ENCODE results near the gene FRMD3.
A peak's percentile ranks its signal among the peaks of the same experiment; 100 is the strongest.
"Not testable (repeated sequence)": the region's sequence is repeated elsewhere in the genome, so short reads cannot be mapped to it uniquely, and the experiment has no call there.

Gene FRMD3

DNA sequence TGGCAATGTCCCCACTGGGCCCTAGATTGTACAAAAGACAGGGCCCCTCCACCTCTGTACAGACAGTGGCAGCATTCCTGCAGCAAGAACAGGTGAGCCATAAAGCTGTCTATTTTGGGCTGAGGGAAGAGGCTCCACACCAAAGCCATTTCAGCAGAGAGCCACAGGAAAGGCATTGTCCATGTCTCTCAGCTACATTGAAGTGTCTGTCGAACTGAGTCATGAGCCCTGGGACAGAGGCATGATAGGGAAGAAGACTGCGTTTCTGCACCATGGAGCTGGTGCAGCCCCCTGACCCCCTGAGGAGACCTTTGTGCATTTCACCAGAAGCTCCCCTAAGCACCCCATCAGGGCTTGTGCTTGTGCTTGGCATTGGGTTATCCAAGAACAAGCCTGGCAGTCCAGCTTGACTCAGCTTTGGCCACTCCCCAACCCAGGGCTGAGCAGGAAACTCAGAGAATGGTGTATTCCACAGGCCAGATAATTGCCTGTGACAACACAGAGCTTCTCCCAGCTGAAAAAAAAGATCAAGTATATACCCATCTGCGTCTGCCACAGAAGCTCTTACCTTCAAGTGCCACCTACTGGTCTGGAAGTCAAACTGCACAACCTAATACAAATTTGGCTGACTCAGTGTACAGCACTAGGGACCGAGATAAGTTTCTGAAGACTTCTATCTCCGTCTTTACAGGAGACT is 5.9 kb upstream of the FRMD3 start:
- H3K9me3 ChIP-seq (ENCODE audit: low read length): peaks cover 2% of the 10 kb centered on the region
- H3K27me3 ChIP-seq (ENCODE audit: insufficient read depth, low read length): no peaks in the 10 kb centered on the region
- no peaks in the 10 kb centered on the region for H3K4me1 ChIP-seq (ENCODE audit: insufficient read depth, low read length)
- no peaks in the 10 kb centered on the region for H3K36me3 ChIP-seq (ENCODE audit: insufficient read depth, low read length)
- no peak overlapping the region for H2AFZ ChIP-seq (ENCODE audit: low read depth, low read length)
- no peak overlapping the region for H3K4me3 ChIP-seq (ENCODE audit: low read length)

GRCh38 chr9:83538890-83539238 is 663 bp upstream of the FRMD3 start:
- no peaks in the 10 kb centered on the region for H3K9me3 ChIP-seq (ENCODE audit: low read length)
- H3K36me3 ChIP-seq (ENCODE audit: insufficient read depth, low read length): no peaks in the 10 kb centered on the region
- H3K4me1 ChIP-seq (ENCODE audit: insufficient read depth, low read length): peaks cover 3% of the 10 kb centered on the region
- peak overlapping the region; percentile 91 for H2AFZ ChIP-seq (ENCODE audit: low read depth, low read length)
- H3K4me3 ChIP-seq (ENCODE audit: low read length): peak overlapping the region; percentile 77
- no peaks in the 10 kb centered on the region for H3K27me3 ChIP-seq (ENCODE audit: insufficient read depth, low read length)

DNA sequence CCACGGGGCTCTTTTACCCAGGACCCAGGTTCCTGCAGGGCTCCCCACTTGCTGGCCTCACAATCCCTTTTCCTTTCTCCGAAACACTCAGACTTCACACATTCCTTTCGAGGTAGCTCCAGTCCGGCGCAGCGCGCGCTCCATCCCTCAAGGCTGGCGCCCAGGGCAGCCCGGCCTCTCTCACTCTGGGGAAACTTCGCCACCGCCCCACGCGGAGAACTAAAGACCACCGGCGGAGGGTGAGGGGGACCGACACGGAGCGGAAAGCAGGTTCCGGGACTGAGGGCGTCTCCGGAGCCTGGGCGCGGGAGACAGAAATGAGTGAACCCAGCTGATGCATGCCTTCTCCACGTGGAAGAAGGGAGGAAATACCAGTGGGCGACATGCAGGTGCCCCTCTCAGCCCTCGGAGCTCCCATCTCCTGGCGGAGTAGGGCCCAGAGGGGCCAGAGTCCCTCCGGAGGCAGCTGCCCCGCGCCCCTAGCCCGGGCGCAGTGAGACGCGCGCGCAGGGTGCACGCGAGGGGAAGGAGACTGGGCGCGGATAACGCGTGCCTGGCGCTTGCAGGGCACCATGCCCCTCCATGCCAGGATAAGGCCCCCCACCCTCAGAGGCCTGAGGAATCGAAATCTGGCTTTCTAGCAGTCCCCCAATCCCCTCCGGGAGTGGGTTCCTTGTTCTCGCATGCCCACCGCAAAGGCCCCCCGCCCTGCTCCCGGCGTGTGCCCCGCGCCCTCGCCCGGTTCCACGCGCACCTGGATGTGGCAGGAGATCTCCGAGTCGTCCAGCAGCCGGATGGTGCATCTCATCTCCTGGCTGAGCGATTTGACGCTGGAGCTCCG is 650 bp downstream of the FRMD3 start:
- H3K27me3 ChIP-seq (ENCODE audit: insufficient read depth, low read length): no peaks in the 10 kb centered on the region
- no peaks in the 10 kb centered on the region for H3K9me3 ChIP-seq (ENCODE audit: low read length)
- peaks cover 3% of the 10 kb centered on the region for H3K4me1 ChIP-seq (ENCODE audit: insufficient read depth, low read length)
- H2AFZ ChIP-seq (ENCODE audit: low read depth, low read length): peak overlapping the region; percentile 91
- no peaks in the 10 kb centered on the region for H3K36me3 ChIP-seq (ENCODE audit: insufficient read depth, low read length)
- peak overlapping the region; percentile 77 for H3K4me3 ChIP-seq (ENCODE audit: low read length)

DNA sequence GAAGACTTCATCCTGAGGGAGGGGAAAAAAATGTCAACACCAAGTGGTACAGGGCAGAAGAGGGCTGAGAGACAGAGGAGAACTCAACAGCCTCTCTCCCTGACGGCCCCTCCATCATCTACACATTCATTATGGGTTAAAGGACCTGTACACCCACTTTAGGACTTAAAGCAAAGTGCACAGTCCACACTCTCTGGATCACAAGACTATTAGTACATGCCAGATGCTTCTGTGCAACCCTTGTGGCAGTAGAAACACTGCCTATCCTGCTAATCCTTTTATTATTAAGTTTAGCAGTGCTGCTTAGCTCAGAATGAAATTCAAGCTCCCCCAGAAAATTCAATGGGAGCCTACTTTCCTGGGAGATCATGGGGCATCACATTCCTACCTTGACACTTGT is 1.9 kb downstream of the FRMD3 start:
- H3K4me3 ChIP-seq (ENCODE audit: low read length): no peak overlapping the region
- H3K36me3 ChIP-seq (ENCODE audit: insufficient read depth, low read length): no peaks in the 10 kb centered on the region
- H3K4me1 ChIP-seq (ENCODE audit: insufficient read depth, low read length): peaks cover 3% of the 10 kb centered on the region
- H3K27me3 ChIP-seq (ENCODE audit: insufficient read depth, low read length): no peaks in the 10 kb centered on the region
- H3K9me3 ChIP-seq (ENCODE audit: low read length): no peaks in the 10 kb centered on the region
- no peak overlapping the region for H2AFZ ChIP-seq (ENCODE audit: low read depth, low read length)

DNA sequence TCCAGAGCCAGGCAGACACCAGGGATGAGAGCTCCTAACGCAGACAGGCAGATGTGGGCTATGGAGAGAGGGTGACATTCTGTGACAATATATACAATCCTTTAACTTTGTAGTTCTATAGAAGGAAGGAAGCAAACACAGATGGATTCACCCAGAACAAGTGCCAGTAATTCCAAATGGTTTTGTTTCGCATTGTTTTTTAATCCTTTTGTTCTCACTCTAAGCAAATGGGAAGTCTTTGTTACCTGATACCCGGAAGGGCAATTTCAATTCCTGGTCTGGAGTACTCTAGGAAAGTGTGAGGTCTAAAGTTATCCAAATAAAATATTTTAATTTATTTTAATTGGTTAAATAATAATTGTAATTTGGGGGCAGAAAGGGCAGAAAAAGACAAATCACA is 2.5 kb downstream of the FRMD3 start:
- Histone ChIP-seq H3K4me3 (ENCODE audit: low read length) (no peak overlapping the region), H3K27me3 (ENCODE audit: insufficient read depth, low read length) (no peaks in the 10 kb centered on the region), H3K36me3 (ENCODE audit: insufficient read depth, low read length) (no peaks in the 10 kb centered on the region), H2AFZ (ENCODE audit: low read depth, low read length) (no peak overlapping the region), H3K9me3 (ENCODE audit: low read length) (no peaks in the 10 kb centered on the region), H3K4me1 (ENCODE audit: insufficient read depth, low read length) (peaks cover 3% of the 10 kb centered on the region)

DNA sequence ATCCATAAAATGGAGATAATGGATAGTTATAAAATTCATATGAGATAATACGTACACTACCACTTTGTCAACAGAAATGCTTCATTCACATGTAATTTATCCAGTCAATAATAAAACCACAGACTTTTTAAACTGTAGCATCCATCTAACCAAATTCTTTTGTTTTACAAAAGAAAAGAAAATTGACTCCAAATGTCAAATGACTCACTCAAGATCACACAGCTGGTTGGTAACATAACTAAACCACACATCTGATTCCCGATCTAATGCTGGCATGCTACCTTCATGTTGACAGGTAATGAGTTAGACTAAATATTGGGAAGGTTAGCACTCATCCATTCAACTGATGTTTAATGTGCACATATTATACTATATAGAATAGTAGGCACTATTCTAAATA is 4.9 kb downstream of the FRMD3 start:
- no peak overlapping the region for H3K4me3 ChIP-seq (ENCODE audit: low read length)
- H3K9me3 ChIP-seq (ENCODE audit: low read length): no peaks in the 10 kb centered on the region
- no peaks in the 10 kb centered on the region for H3K27me3 ChIP-seq (ENCODE audit: insufficient read depth, low read length)
- H3K4me1 ChIP-seq (ENCODE audit: insufficient read depth, low read length): peaks cover 3% of the 10 kb centered on the region
- no peak overlapping the region for H2AFZ ChIP-seq (ENCODE audit: low read depth, low read length)
- H3K36me3 ChIP-seq (ENCODE audit: insufficient read depth, low read length): no peaks in the 10 kb centered on the region

DNA sequence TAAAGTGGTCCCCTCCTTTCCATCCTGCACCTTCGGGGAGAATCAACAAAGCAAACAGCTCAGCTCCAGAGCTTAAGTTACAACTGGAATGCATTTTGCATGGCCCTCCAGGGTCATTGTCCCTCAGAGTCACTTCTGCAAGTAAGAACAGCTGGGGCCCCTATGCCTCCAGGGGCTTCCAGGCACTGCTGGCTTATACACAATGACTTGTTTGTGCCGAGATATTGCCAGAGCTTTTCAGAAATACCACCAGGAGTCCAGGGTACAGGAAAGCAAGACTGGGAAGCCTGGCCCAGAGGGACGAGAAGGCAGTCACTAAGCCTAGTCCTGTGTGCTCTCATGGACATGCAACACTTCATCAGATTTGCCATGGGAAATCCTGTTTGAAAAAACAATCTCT is 11.3 kb downstream of the FRMD3 start:
- Histone ChIP-seq H3K27me3 (ENCODE audit: insufficient read depth, low read length) (no peaks in the 10 kb centered on the region), H3K36me3 (ENCODE audit: insufficient read depth, low read length) (no peaks in the 10 kb centered on the region), H2AFZ (ENCODE audit: low read depth, low read length) (no peak overlapping the region), H3K9me3 (ENCODE audit: low read length) (no peaks in the 10 kb centered on the region), H3K4me3 (ENCODE audit: low read length) (no peak overlapping the region), H3K4me1 (ENCODE audit: insufficient read depth, low read length) (peaks cover 10% of the 10 kb centered on the region)

DNA sequence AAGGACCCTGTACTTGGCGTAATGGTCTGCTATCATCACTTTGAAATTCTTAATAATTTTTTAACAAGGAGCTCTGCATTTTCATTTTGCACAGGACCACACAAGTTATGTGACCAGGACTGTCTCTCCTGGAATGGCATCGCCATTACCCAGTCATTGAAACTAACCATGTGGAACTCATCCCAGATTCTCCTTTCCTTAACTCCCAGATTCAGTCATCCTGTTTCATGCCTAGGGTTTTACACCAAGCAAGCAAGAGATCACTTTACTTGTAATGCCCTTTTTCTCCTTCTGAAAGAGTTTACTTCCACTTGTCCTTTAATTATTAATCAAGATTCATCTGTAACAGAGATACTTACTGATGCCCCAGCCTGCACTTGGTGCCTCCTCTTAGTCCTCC is 12.0 kb downstream of the FRMD3 start:
- H3K4me3 ChIP-seq (ENCODE audit: low read length): no peak overlapping the region
- no peaks in the 10 kb centered on the region for H3K36me3 ChIP-seq (ENCODE audit: insufficient read depth, low read length)

DNA sequence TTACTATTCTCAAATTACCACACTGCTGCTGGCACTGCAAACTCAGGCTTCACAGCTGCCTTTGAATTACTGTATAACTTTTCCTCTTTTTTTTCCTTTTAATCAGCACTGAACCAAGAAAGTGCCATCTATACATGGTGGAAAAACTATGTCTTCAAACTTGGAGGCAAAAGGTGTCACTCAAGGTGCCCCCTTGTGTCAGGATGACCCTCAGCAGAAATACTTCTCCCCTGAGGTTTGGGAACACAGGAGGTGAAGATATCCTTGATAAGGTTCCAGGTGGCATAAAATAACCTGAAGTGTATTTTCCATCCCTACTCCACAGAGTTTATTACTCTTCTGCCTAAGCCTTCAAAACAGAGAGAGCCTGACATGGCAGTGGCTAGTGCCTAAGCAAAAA is 14.5 kb downstream of the FRMD3 start:
- Histone ChIP-seq H3K4me3 (ENCODE audit: low read length) (no peak overlapping the region), H3K9me3 (ENCODE audit: low read length) (no peaks in the 10 kb centered on the region), H3K27me3 (ENCODE audit: insufficient read depth, low read length) (no peaks in the 10 kb centered on the region)

More for the DNA sequence above, 12.0 kb downstream of the FRMD3 start:
- Histone ChIP-seq H3K4me1 (ENCODE audit: insufficient read depth, low read length) (peaks cover 10% of the 10 kb centered on the region), H2AFZ (ENCODE audit: low read depth, low read length) (no peak overlapping the region), H3K27me3 (ENCODE audit: insufficient read depth, low read length) (no peaks in the 10 kb centered on the region), H3K9me3 (ENCODE audit: low read length) (no peaks in the 10 kb centered on the region)

GRCh38 chr9:83521411-83521810 is 16.8 kb downstream of the FRMD3 start:
- no peaks in the 10 kb centered on the region for H3K27me3 ChIP-seq (ENCODE audit: insufficient read depth, low read length)
- no peak overlapping the region for H2AFZ ChIP-seq (ENCODE audit: low read depth, low read length)
- H3K4me1 ChIP-seq (ENCODE audit: insufficient read depth, low read length): no peaks in the 10 kb centered on the region
- no peaks in the 10 kb centered on the region for H3K9me3 ChIP-seq (ENCODE audit: low read length)
- H3K36me3 ChIP-seq (ENCODE audit: insufficient read depth, low read length): no peaks in the 10 kb centered on the region
- no peak overlapping the region for H3K4me3 ChIP-seq (ENCODE audit: low read length)

More for the DNA sequence above, 14.5 kb downstream of the FRMD3 start:
- Histone ChIP-seq H3K36me3 (ENCODE audit: insufficient read depth, low read length) (no peaks in the 10 kb centered on the region), H2AFZ (ENCODE audit: low read depth, low read length) (no peak overlapping the region), H3K4me1 (ENCODE audit: insufficient read depth, low read length) (peaks cover 10% of the 10 kb centered on the region)

DNA sequence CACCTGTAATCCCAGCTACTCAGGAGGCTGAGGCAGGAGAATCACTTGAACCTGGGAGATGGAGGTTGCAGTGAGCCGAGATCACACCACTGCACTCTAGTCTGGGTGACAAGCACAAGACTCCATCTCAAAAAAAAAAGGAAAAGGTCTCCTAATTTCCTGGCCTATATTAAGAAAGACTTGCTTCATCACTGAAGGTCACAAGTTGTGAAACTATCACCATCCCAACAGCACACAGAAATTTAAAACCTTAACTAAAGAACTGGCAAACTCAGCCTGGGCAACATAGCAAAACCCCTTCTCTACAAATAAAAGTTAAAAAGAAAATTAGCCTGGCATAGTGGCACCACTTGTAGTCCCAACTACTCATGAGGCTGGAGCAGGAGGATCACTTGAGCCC is 17.2 kb downstream of the FRMD3 start:
- Histone ChIP-seq H3K27me3 (ENCODE audit: insufficient read depth, low read length) (no peaks in the 10 kb centered on the region), H3K36me3 (ENCODE audit: insufficient read depth, low read length) (no peaks in the 10 kb centered on the region), H3K4me3 (ENCODE audit: low read length) (no peak overlapping the region), H3K9me3 (ENCODE audit: low read length) (no peaks in the 10 kb centered on the region), H3K4me1 (ENCODE audit: insufficient read depth, low read length) (no peaks in the 10 kb centered on the region), H2AFZ (ENCODE audit: low read depth, low read length) (no peak overlapping the region)

DNA sequence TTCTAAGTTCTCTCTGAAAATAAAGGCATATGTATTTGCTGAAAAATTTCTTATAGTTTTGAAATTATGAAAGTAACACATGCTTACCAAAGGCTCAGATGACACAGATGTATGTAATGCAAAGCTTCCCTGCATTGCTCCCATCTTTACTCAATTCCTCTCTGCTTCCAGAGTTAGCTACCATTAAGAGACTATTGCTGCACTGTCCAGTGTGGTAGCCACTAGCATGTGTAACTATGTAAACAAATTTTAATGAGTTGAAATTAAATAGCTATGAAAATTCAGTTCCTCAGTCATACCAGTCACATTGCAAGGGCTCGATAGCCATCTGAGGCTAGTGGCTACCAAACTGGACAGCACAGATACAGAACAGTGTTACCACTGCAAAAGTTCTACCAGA is 17.9 kb downstream of the FRMD3 start:
- Histone ChIP-seq H3K36me3 (ENCODE audit: insufficient read depth, low read length) (no peaks in the 10 kb centered on the region), H3K4me3 (ENCODE audit: low read length) (no peak overlapping the region), H3K27me3 (ENCODE audit: insufficient read depth, low read length) (no peaks in the 10 kb centered on the region), H2AFZ (ENCODE audit: low read depth, low read length) (no peak overlapping the region), H3K9me3 (ENCODE audit: low read length) (no peaks in the 10 kb centered on the region), H3K4me1 (ENCODE audit: insufficient read depth, low read length) (no peaks in the 10 kb centered on the region)

- not testable (repeated sequence) for H3K27me3 ChIP-seq (ENCODE audit: insufficient read depth, low read length)
These were observed 20.2 kb downstream of the FRMD3 start for GRCh38 chr9:83517980-83518379.

More at GRCh38 chr9:83517980-83518379, 20.2 kb downstream of the FRMD3 start:
- not testable (repeated sequence) for H3K9me3 ChIP-seq (ENCODE audit: low read length); H2AFZ ChIP-seq (ENCODE audit: low read depth, low read length); H3K4me3 ChIP-seq (ENCODE audit: low read length); H3K4me1 ChIP-seq (ENCODE audit: insufficient read depth, low read length); H3K36me3 ChIP-seq (ENCODE audit: insufficient read depth, low read length)
